Hepatocyte (in vitro differentiated cells): ENCODE results near the gene ELAVL2. TPM values are rescaled to one million over a fixed set of nuclear protein-coding genes. Genes with fewer than 3 reads are reported as not detected.

Experiments used
- DNase-seq: peaks from one replicate; pipeline ENCODE4 v3.0.0-alpha.2; 2016; ENCODE audit warnings: low spot score
- H2AFZ ChIP-seq: fragments of 200-600 bp; sonication (generic); 2 replicates; pipeline ENCODE4 v1.6.0; 2016; ENCODE audit warnings: antibody characterized with exemption, mild to moderate bottlenecking
- H3K27ac ChIP-seq: fragments of 200-600 bp; sonication (generic); 2 replicates; pipeline ENCODE4 v1.5.1; 2016; ENCODE audit warnings: mild to moderate bottlenecking
- H3K27me3 ChIP-seq: fragments of 200-600 bp; sonication (generic); 2 replicates; pipeline ENCODE4 v1.6.1; 2016
- H3K36me3 ChIP-seq: fragments of 200-600 bp; sonication (generic); replicated peaks from 2 replicates; pipeline ENCODE4 v1.5.1; 2016; ENCODE audit warnings: low read depth; ENCODE audit not compliant: insufficient read depth
- H3K4me1 ChIP-seq: fragments of 200-600 bp; sonication (generic); 2 replicates; pipeline ENCODE4 v1.5.1; 2016; ENCODE audit warnings: mild to moderate bottlenecking, moderate library complexity; ENCODE audit not compliant: insufficient read depth
- H3K4me2 ChIP-seq: fragments of 200-600 bp; sonication (generic); 2 replicates; pipeline ENCODE4 v1.6.0; 2016
- H3K4me3 ChIP-seq: fragments of 200-600 bp; sonication (generic); 2 replicates; pipeline ENCODE4 v1.5.1; 2016; ENCODE audit warnings: mild to moderate bottlenecking
- H3K79me2 ChIP-seq: fragments of 200-600 bp; sonication (generic); 2 replicates; pipeline ENCODE4 v1.6.0; 2017; ENCODE audit warnings: mild to moderate bottlenecking
- H3K9me2 ChIP-seq: fragments of 200-600 bp; sonication (generic); replicated peaks from 2 replicates; pipeline ENCODE4 v1.6.0; 2017; ENCODE audit warnings: mild to moderate bottlenecking; ENCODE audit not compliant: insufficient read depth
- H3K9me3 ChIP-seq: fragments of 200-600 bp; sonication (generic); 2 replicates; pipeline ENCODE4 v1.5.1; 2016; ENCODE audit warnings: low read depth, mild to moderate bottlenecking
- H4K20me1 ChIP-seq: fragments of 200-600 bp; sonication (generic); 2 replicates; pipeline ENCODE4 v1.6.0; 2016; ENCODE audit warnings: mild to moderate bottlenecking; ENCODE audit not compliant: insufficient read depth, poor library complexity, severe bottlenecking
- CTCF ChIP-seq: fragments of 200-600 bp; sonication (generic); IDR thresholded peaks from 2 replicates; pipeline ENCODE4 v1.5.1; 2016; ENCODE audit warnings: antibody characterized with exemption, mild to moderate bottlenecking; ENCODE audit not compliant: poor library complexity
- EZH2 ChIP-seq: fragments of 200-600 bp; sonication (generic); IDR thresholded peaks from 2 replicates; pipeline ENCODE4 v1.6.1; 2016; ENCODE audit warnings: antibody characterized with exemption, mild to moderate bottlenecking, borderline replicate concordance
- EZH2phosphoT487 ChIP-seq: fragments of 200-600 bp; sonication (generic); IDR thresholded peaks from one replicate; pipeline ENCODE4 v1.6.1; 2018; ENCODE audit warnings: antibody characterized with exemption, mild to moderate bottlenecking, low read depth, moderate library complexity; ENCODE audit not compliant: unreplicated experiment, severe bottlenecking
- WGBS: methylation state at CpG from one replicate; pipeline ENCODE4 v1.1.6; 2016; ENCODE audit warnings: low lambda C conversion rate; ENCODE audit errors: missing lambda C conversion rate; 5-methylcytosine and 5-hydroxymethylcytosine counted together
- polyA plus RNA-seq: library from polyadenylated mRNA; unstranded; fragments of >200 nt; fragmentation: Nextera tagmentation; extraction: Ambion mirVana; gene quantifications from 2 replicates; pipeline ENCODE4 v1.2.1, GENCODE V29; 2016
- total RNA-seq: library from RNA; depleted of rRNA; stranded (reverse); fragments of >200 nt; gene quantifications from 2 replicates; pipeline ENCODE4 v1.2.3, GENCODE V29; 2014

Gene ELAVL2
- total and polyA plus RNA-seq, 2 experiments from 2014 or later, result 0.93 TPM; not detected in 1

GRCh38 chr9:23733495-23734078 is 92.5 kb downstream of the ELAVL2 start:
- TF ChIP-seq CTCF (no peak), EZH2 (no peak), EZH2phosphoT487 (no peak)
- H3K9me3 ChIP-seq, result no peaks in the 10 kb centered on the region
- peaks cover 6% of the 10 kb centered on the region for H3K4me1 ChIP-seq
- H3K36me3 ChIP-seq, result no peaks in the 10 kb centered on the region
- H4K20me1 ChIP-seq, result no peaks in the 10 kb centered on the region
- no peak overlapping the region for H3K27ac ChIP-seq
- H3K79me2 ChIP-seq, result no peaks in the 10 kb centered on the region
- DNase-seq, result no peak
- no peak overlapping the region for H3K4me2 ChIP-seq
- 77% methylated on average over 2 of the region's 2 CpGs for WGBS
- H3K27me3 ChIP-seq, result no peaks in the 10 kb centered on the region
- H3K9me2 ChIP-seq, result peaks cover 5% of the 10 kb centered on the region
- no peak overlapping the region for H3K4me3 ChIP-seq
- H2AFZ ChIP-seq, result no peak overlapping the region

GRCh38 chr9:23731353-23731752 is 94.7 kb downstream of the ELAVL2 start:
- DNase-seq, result no peak
- no peak overlapping the region for H3K4me2 ChIP-seq
- H2AFZ ChIP-seq, result no peak overlapping the region
- no peak for TF ChIP-seq CTCF
- TF ChIP-seq EZH2phosphoT487, result no peak
- no peak for TF ChIP-seq EZH2
- peaks cover 5% of the 10 kb centered on the region for H3K9me2 ChIP-seq
- H3K79me2 ChIP-seq, result no peaks in the 10 kb centered on the region
- H3K36me3 ChIP-seq, result no peaks in the 10 kb centered on the region
- no peak overlapping the region for H3K4me3 ChIP-seq
- H4K20me1 ChIP-seq, result no peaks in the 10 kb centered on the region
- 18% methylated on average over 3 of the region's 3 CpGs for WGBS
- H3K27ac ChIP-seq, result no peak overlapping the region
- peaks cover 6% of the 10 kb centered on the region for H3K4me1 ChIP-seq
- no peaks in the 10 kb centered on the region for H3K27me3 ChIP-seq
- H3K9me3 ChIP-seq, result no peaks in the 10 kb centered on the region

- H3K4me1 ChIP-seq, result peaks cover 6% of the 10 kb centered on the region
- H3K27me3 ChIP-seq, result no peaks in the 10 kb centered on the region
- H3K27ac ChIP-seq, result no peak overlapping the region
- DNase-seq, result no peak
- H3K4me3 ChIP-seq, result no peak overlapping the region
- no peaks in the 10 kb centered on the region for H3K9me3 ChIP-seq
- no peaks in the 10 kb centered on the region for H3K79me2 ChIP-seq
- no peak overlapping the region for H2AFZ ChIP-seq
- peaks cover 5% of the 10 kb centered on the region for H3K9me2 ChIP-seq
- no peaks in the 10 kb centered on the region for H3K36me3 ChIP-seq
- H3K4me2 ChIP-seq, result no peak overlapping the region
- TF ChIP-seq EZH2phosphoT487, result no peak
- TF ChIP-seq EZH2, result no peak
- no peak for TF ChIP-seq CTCF
- H4K20me1 ChIP-seq, result no peaks in the 10 kb centered on the region
- WGBS, result 50% methylated on average over 2 of the region's 2 CpGs
Measured at GRCh38 chr9:23730364-23730763, 95.7 kb downstream of the ELAVL2 start.

- Histone ChIP-seq H3K27ac (no peak overlapping the region), H3K9me3 (no peaks in the 10 kb centered on the region), H3K4me2 (no peak overlapping the region), H3K9me2 (peaks cover 5% of the 10 kb centered on the region), H3K36me3 (no peaks in the 10 kb centered on the region), H3K4me3 (no peak overlapping the region), H3K27me3 (no peaks in the 10 kb centered on the region), H3K79me2 (no peaks in the 10 kb centered on the region), H2AFZ (no peak overlapping the region), H4K20me1 (no peaks in the 10 kb centered on the region), H3K4me1 (peaks cover 6% of the 10 kb centered on the region)
- 83% methylated on average over 2 of the region's 2 CpGs for WGBS
- TF ChIP-seq CTCF, result no peak
- no peak for TF ChIP-seq EZH2phosphoT487
- no peak for TF ChIP-seq EZH2
- DNase-seq, result no peak
Measured at GRCh38 chr9:23728736-23729135, 97.3 kb downstream of the ELAVL2 start.
